Measurements from ENCODE around the gene DKK3. TPM values are rescaled to one million over a fixed set of nuclear protein-coding genes. Genes with fewer than 3 reads are reported as not detected.

Gene DKK3
- total and polyA plus RNA-seq, 3 experiments from 2014 or later, result 2.4 to 20.4 (median 2.7) TPM

- Histone ChIP-seq H3K9me3 (ENCODE audit: low read length) (no peaks in the 10 kb centered on the region), H3K27ac (ENCODE audit: low read depth, low read length) (peak overlapping the region; percentile 4), H3K27me3 (ENCODE audit: insufficient read depth, low read length, poor library complexity, severe bottlenecking) (no peaks in the 10 kb centered on the region), H3K4me1 (ENCODE audit: insufficient read depth, low read length) (peaks cover 3% of the 10 kb centered on the region), H3K4me3 (ENCODE audit: low read length) (no peak overlapping the region), H3K36me3 (ENCODE audit: insufficient read depth, low read length) (no peaks in the 10 kb centered on the region)
- H3K9me3 Mint-ChIP-seq, result no peaks in the 10 kb centered on the region
- ChIA-PET POLR2A (interaction anchor here (1.0 kb wide), 1 partner anchor 8 kb away, joined by 3 read pairs; no protein-coding TSS in a partner anchor), CTCF (no interaction called here)
- H3K36me3 Mint-ChIP-seq, result peaks cover under 1 to 6% (median 2%) of the 10 kb centered on the region in 3 donors
- H3K4me3 Mint-ChIP-seq, result peak overlapping the region in 1 of 7 donors; percentile 56
- H3K27me3 Mint-ChIP-seq, result peaks cover 3 to 16% of the 10 kb centered on the region in 2 donors
- H3K27ac Mint-ChIP-seq, result peak overlapping the region in 7 of 8 donors; percentile 66 to 89 (median 76)
- H3K4me1 Mint-ChIP-seq, result peaks cover 8 to 38% (median 11%) of the 10 kb centered on the region in 3 donors
- DNase-seq, result no peak
Measured at GRCh38 chr11:11988099-11988651, 20.3 kb downstream of the DKK3 start.

- peaks cover 2 to 6% (median 2%) of the 10 kb centered on the region in 3 donors for H3K36me3 Mint-ChIP-seq
- H3K27me3 Mint-ChIP-seq, result peaks cover 3 to 16% of the 10 kb centered on the region in 2 donors
- Histone ChIP-seq H3K36me3 (ENCODE audit: insufficient read depth, low read length) (no peaks in the 10 kb centered on the region), H3K4me3 (ENCODE audit: low read length) (no peak overlapping the region), H3K4me1 (ENCODE audit: insufficient read depth, low read length) (peaks cover 3% of the 10 kb centered on the region), H3K27ac (ENCODE audit: low read depth, low read length) (peak overlapping the region; percentile 4), H3K27me3 (ENCODE audit: insufficient read depth, low read length, poor library complexity, severe bottlenecking) (no peaks in the 10 kb centered on the region), H3K9me3 (ENCODE audit: low read length) (no peaks in the 10 kb centered on the region)
- H3K4me3 Mint-ChIP-seq, result peak overlapping the region in 3 of 7 donors; percentile 32 to 56 (median 39)
- DNase-seq, result peak in 2 of 5 donors; percentile 21 to 61
- peak overlapping the region in 7 of 8 donors; percentile 66 to 91 (median 87) for H3K27ac Mint-ChIP-seq
- CTCF ChIA-PET, result interaction anchor here (1.2 kb wide), 1 partner anchor 17 kb away, joined by 3 read pairs; no protein-coding TSS in a partner anchor
- POLR2A ChIA-PET, result interaction anchor here (1.0 kb wide), 1 partner anchor 8 kb away, joined by 3 read pairs; no protein-coding TSS in a partner anchor
- H3K9me3 Mint-ChIP-seq, result no peaks in the 10 kb centered on the region
- peaks cover 8 to 37% (median 11%) of the 10 kb centered on the region in 3 donors for H3K4me1 Mint-ChIP-seq
Measured at GRCh38 chr11:11987503-11988022, 20.9 kb downstream of the DKK3 start.

- CTCF ChIA-PET, result interaction anchor here (0.7 to 1.2 kb wide), 3 partner anchors 18 to 31 kb away, joined by 3 read pairs; no protein-coding TSS in a partner anchor
- peaks cover 2 to 7% of the 10 kb centered on the region in 2 donors for H3K27me3 Mint-ChIP-seq
- Histone ChIP-seq H3K27ac (ENCODE audit: low read depth, low read length) (no peak overlapping the region), H3K27me3 (ENCODE audit: insufficient read depth, low read length, poor library complexity, severe bottlenecking) (no peaks in the 10 kb centered on the region), H3K4me3 (ENCODE audit: low read length) (no peak overlapping the region), H3K9me3 (ENCODE audit: low read length) (no peaks in the 10 kb centered on the region), H3K4me1 (ENCODE audit: insufficient read depth, low read length) (peaks cover 3% of the 10 kb centered on the region), H3K36me3 (ENCODE audit: insufficient read depth, low read length) (no peaks in the 10 kb centered on the region)
- no peaks in the 10 kb centered on the region for H3K9me3 Mint-ChIP-seq
- H3K27ac Mint-ChIP-seq, result peak overlapping the region in 1 of 8 donors; percentile 91
- no peak overlapping the region for H3K4me3 Mint-ChIP-seq
- H3K4me1 Mint-ChIP-seq, result peaks cover 8 to 25% (median 9%) of the 10 kb centered on the region in 3 donors
- POLR2A ChIA-PET, result no interaction called here
- H3K36me3 Mint-ChIP-seq, result peaks cover 2 to 6% (median 3%) of the 10 kb centered on the region in 3 donors
- DNase-seq, result no peak
Measured at GRCh38 chr11:11985954-11986949, 22.2 kb downstream of the DKK3 start.

GRCh38 chr11:11985016-11985715 is 23.3 kb downstream of the DKK3 start:
- Mint-ChIP-seq H3K36me3 (peaks cover 0 to 6% (median 3%) of the 10 kb centered on the region in 3 donors), H3K27me3 (peaks cover 0 to 3% of the 10 kb centered on the region in 2 donors), H3K4me1 (peaks cover 8 to 17% (median 9%) of the 10 kb centered on the region in 3 donors), H3K27ac (no peak overlapping the region), H3K9me3 (no peaks in the 10 kb centered on the region), H3K4me3 (no peak overlapping the region)
- H3K4me1 ChIP-seq (ENCODE audit: insufficient read depth, low read length), result peaks cover 3% of the 10 kb centered on the region
- no peaks in the 10 kb centered on the region for H3K9me3 ChIP-seq (ENCODE audit: low read length)
- H3K4me3 ChIP-seq (ENCODE audit: low read length), result no peak overlapping the region
- no peaks in the 10 kb centered on the region for H3K36me3 ChIP-seq (ENCODE audit: insufficient read depth, low read length)
- H3K27ac ChIP-seq (ENCODE audit: low read depth, low read length), result no peak overlapping the region
- no peak for DNase-seq
- POLR2A ChIA-PET, result no interaction called here
- no peaks in the 10 kb centered on the region for H3K27me3 ChIP-seq (ENCODE audit: insufficient read depth, low read length, poor library complexity, severe bottlenecking)
- CTCF ChIA-PET, result interaction anchor here (0.9 kb wide), 1 partner anchor 19 kb away, joined by 4 read pairs; no protein-coding TSS in a partner anchor

- Mint-ChIP-seq H3K27me3 (peaks cover 0 to 6% of the 10 kb centered on the region in 2 donors), H3K27ac (peak overlapping the region in 1 of 8 donors; percentile 29), H3K4me3 (no peak overlapping the region), H3K9me3 (no peaks in the 10 kb centered on the region), H3K36me3 (peaks cover 0 to 6% (median 3%) of the 10 kb centered on the region in 3 donors), H3K4me1 (peaks cover 8 to 17% (median 9%) of the 10 kb centered on the region in 3 donors)
- H3K36me3 ChIP-seq (ENCODE audit: insufficient read depth, low read length), result no peaks in the 10 kb centered on the region
- DNase-seq, result no peak
- CTCF ChIA-PET, result interaction anchor here (0.9 kb wide), 1 partner anchor 18 kb away, joined by 4 read pairs; no protein-coding TSS in a partner anchor
- no peaks in the 10 kb centered on the region for H3K9me3 ChIP-seq (ENCODE audit: low read length)
- POLR2A ChIA-PET, result no interaction called here
- H3K4me1 ChIP-seq (ENCODE audit: insufficient read depth, low read length), result peaks cover 3% of the 10 kb centered on the region
- H3K27me3 ChIP-seq (ENCODE audit: insufficient read depth, low read length, poor library complexity, severe bottlenecking), result no peaks in the 10 kb centered on the region
- no peak overlapping the region for H3K27ac ChIP-seq (ENCODE audit: low read depth, low read length)
- no peak overlapping the region for H3K4me3 ChIP-seq (ENCODE audit: low read length)
Measured at GRCh38 chr11:11984563-11984962, 23.9 kb downstream of the DKK3 start.

GRCh38 chr11:11983427-11983826 is 25.0 kb downstream of the DKK3 start:
- CTCF ChIA-PET, result no interaction called here
- H3K36me3 Mint-ChIP-seq, result peaks cover 0 to 6% (median 4%) of the 10 kb centered on the region in 3 donors
- H3K9me3 Mint-ChIP-seq, result no peaks in the 10 kb centered on the region
- H3K36me3 ChIP-seq (ENCODE audit: insufficient read depth, low read length), result no peaks in the 10 kb centered on the region
- no peaks in the 10 kb centered on the region for H3K27me3 ChIP-seq (ENCODE audit: insufficient read depth, low read length, poor library complexity, severe bottlenecking)
- no peak overlapping the region for H3K4me3 Mint-ChIP-seq
- H3K4me1 Mint-ChIP-seq, result peaks cover 8 to 17% (median 9%) of the 10 kb centered on the region in 3 donors
- no peak overlapping the region for H3K27ac Mint-ChIP-seq
- no peak overlapping the region for H3K27ac ChIP-seq (ENCODE audit: low read depth, low read length)
- H3K4me3 ChIP-seq (ENCODE audit: low read length), result no peak overlapping the region
- DNase-seq, result no peak
- no peaks in the 10 kb centered on the region for H3K9me3 ChIP-seq (ENCODE audit: low read length)
- H3K4me1 ChIP-seq (ENCODE audit: insufficient read depth, low read length), result peaks cover 3% of the 10 kb centered on the region
- peaks cover 0 to 6% of the 10 kb centered on the region in 2 donors for H3K27me3 Mint-ChIP-seq
- POLR2A ChIA-PET, result no interaction called here

GRCh38 chr11:11982975-11983374 is 25.5 kb downstream of the DKK3 start:
- Mint-ChIP-seq H3K4me3 (no peak overlapping the region), H3K36me3 (peaks cover 0 to 6% (median 5%) of the 10 kb centered on the region in 3 donors), H3K27ac (peak overlapping the region in 2 of 8 donors; percentile 36 to 62), H3K27me3 (peaks cover 0 to 7% of the 10 kb centered on the region in 2 donors), H3K4me1 (peaks cover 7 to 13% (median 9%) of the 10 kb centered on the region in 3 donors), H3K9me3 (no peaks in the 10 kb centered on the region)
- Histone ChIP-seq H3K36me3 (ENCODE audit: insufficient read depth, low read length) (no peaks in the 10 kb centered on the region), H3K4me1 (ENCODE audit: insufficient read depth, low read length) (peaks cover 3% of the 10 kb centered on the region), H3K4me3 (ENCODE audit: low read length) (no peak overlapping the region), H3K27me3 (ENCODE audit: insufficient read depth, low read length, poor library complexity, severe bottlenecking) (no peaks in the 10 kb centered on the region), H3K27ac (ENCODE audit: low read depth, low read length) (no peak overlapping the region), H3K9me3 (ENCODE audit: low read length) (no peaks in the 10 kb centered on the region)
- ChIA-PET POLR2A (no interaction called here), CTCF (no interaction called here)
- DNase-seq, result no peak

Measured in CD8-positive, alpha-beta memory T cell (primary cell).